Suprapubic skin (tissue), 4 donors: ENCODE measurements around the gene TPCN2.

Experiments used
- CTCF ChIP-seq, 2 donors: fragments of 200-600 bp in 1 of 2; fragments of 450-650 bp in 1 of 2; sonication (generic) in 1 of 2; IDR thresholded peaks; one replicate each; pipeline ENCODE4 v1.5.1; 2016 to 2019; ENCODE audit warnings: antibody characterized with exemption in 2 of 2, mild to moderate bottlenecking in 1 of 2, moderate library complexity in 1 of 2
- POLR2A ChIP-seq, 2 donors: fragments of 450-650 bp; IDR thresholded peaks; one replicate each; pipeline ENCODE4 v1.6.1; 2017; ENCODE audit warnings: antibody characterized with exemption in 2 of 2, mild to moderate bottlenecking in 2 of 2, moderate library complexity in 2 of 2
- POLR2AphosphoS5 ChIP-seq, 3 donors: sonication (generic); formaldehyde crosslinking; IDR thresholded peaks; one replicate each; pipeline ENCODE4 v1.6.1; 2017; ENCODE audit warnings: antibody characterized with exemption in 3 of 3

- TF ChIP-seq POLR2A (IDR thresholded peaks at IDR 0.05) = no peak
- TF ChIP-seq CTCF (IDR thresholded peaks at IDR 0.05) = no peak
- no peak for TF ChIP-seq POLR2AphosphoS5 (IDR thresholded peaks at IDR 0.05)
Observed at GRCh38 chr11:69107413-69107812, 58.7 kb downstream of the TPCN2 start.
